Thoracic aorta (tissue), 2 donors: Measurements from ENCODE around the gene TMEM212. TPM values are rescaled to one million over a fixed set of nuclear protein-coding genes. Genes with fewer than 3 reads are reported as not detected.
A peak's percentile ranks its signal among the peaks of the same experiment; 100 is the strongest.

Source experiments
- ATAC-seq: fragments of 150-250 bp; one replicate; pipeline ENCODE4 v1.8.0; 2017; ENCODE audit warnings: low read depth; ENCODE audit not compliant: insufficient number of reproducible peaks, low FRiP score
- DNase-seq: peaks from one replicate; pipeline ENCODE4 v3.0.0-alpha.2; 2020; ENCODE audit warnings: low spot score
- H3K27ac ChIP-seq, 2 donors: fragments of 200-600 bp; sonication (generic); 1 replicate in 1 of 2; 2 replicates in 1 of 2; pipeline ENCODE4 v1.5.1; 2016; ENCODE audit warnings: mild to moderate bottlenecking in 2 of 2, moderate library complexity in 2 of 2
- H3K27me3 ChIP-seq: fragments of 200-600 bp; sonication (generic); replicated peaks from 2 replicates; pipeline ENCODE4 v1.6.0; 2016; ENCODE audit warnings: mild to moderate bottlenecking; ENCODE audit not compliant: insufficient read depth
- H3K36me3 ChIP-seq: fragments of 200-600 bp; sonication (generic); one replicate; pipeline ENCODE4 v1.5.1; 2016
- H3K4me1 ChIP-seq, 2 donors: fragments of 200-600 bp; sonication (generic); 1 replicate in 1 of 2; 2 replicates in 1 of 2; pipeline versions ENCODE4 v1.5.1 to v1.6.0; 2016; ENCODE audit warnings: low read depth in 2 of 2, mild to moderate bottlenecking in 1 of 2; ENCODE audit not compliant: control insufficient read depth in 1 of 2
- H3K4me3 ChIP-seq: fragments of 200-600 bp; sonication (generic); 2 replicates; pipeline ENCODE4 v1.5.1; 2016; ENCODE audit warnings: mild to moderate bottlenecking
- H3K9me3 ChIP-seq: fragments of 200-600 bp; sonication (generic); 2 replicates; pipeline ENCODE4 v1.5.1; 2016
- CTCF ChIP-seq: fragments of 200-600 bp; sonication (generic); IDR thresholded peaks from one replicate; pipeline ENCODE4 v1.5.1; 2019; ENCODE audit warnings: antibody characterized with exemption
- total RNA-seq, 2 donors: library from RNA; depleted of rRNA; stranded (reverse); fragments of >200 nt; gene quantifications; one replicate each; pipeline versions ENCODE4 v1.1.0 to v1.2.3, GENCODE V29; 2016

TMEM212 gene
- total RNA-seq, 2 donors from 2014 or later = not detected

- ATAC-seq = no peak
- no peak for TF ChIP-seq CTCF
Observed at GRCh38 chr3:171810629-171811294, 32.4 kb upstream of the TMEM212 start.

GRCh38 chr3:171811295-171811912 lies 31.7 kb upstream of the TMEM212 start:
- Histone ChIP-seq H3K4me1 (peaks cover 7 to 22% of the 10 kb centered on the region in 2 donors), H3K27ac (peak overlapping the region; percentile 65 to 84), H3K9me3 (no peaks in the 10 kb centered on the region), H3K27me3 (no peaks in the 10 kb centered on the region), H3K4me3 (peak overlapping the region; percentile 73), H3K36me3 (no peaks in the 10 kb centered on the region)
- no peak for TF ChIP-seq CTCF
- ATAC-seq (peak; percentile 55), DNase-seq (no peak)

More at GRCh38 chr3:171810629-171811294, 32.4 kb upstream of the TMEM212 start:
- Histone ChIP-seq H3K36me3 (no peaks in the 10 kb centered on the region), H3K27ac (peak overlapping the region; percentile 65 to 84), H3K27me3 (no peaks in the 10 kb centered on the region), H3K9me3 (no peaks in the 10 kb centered on the region), H3K4me1 (peaks cover 7 to 22% of the 10 kb centered on the region in 2 donors), H3K4me3 (peak overlapping the region; percentile 73)
- DNase-seq = no peak

GRCh38 chr3:171811913-171812335 lies 31.2 kb upstream of the TMEM212 start:
- Histone ChIP-seq H3K4me3 (no peak overlapping the region), H3K4me1 (peaks cover 7 to 22% of the 10 kb centered on the region in 2 donors), H3K36me3 (no peaks in the 10 kb centered on the region), H3K27me3 (no peaks in the 10 kb centered on the region), H3K9me3 (no peaks in the 10 kb centered on the region), H3K27ac (peak overlapping the region; percentile 36 to 84)
- DNase-seq (no peak), ATAC-seq (no peak)
- TF ChIP-seq CTCF = no peak

GRCh38 chr3:171812811-171813210 lies 30.3 kb upstream of the TMEM212 start:
- no peak for TF ChIP-seq CTCF
- no peak for ATAC-seq
- Histone ChIP-seq H3K36me3 (no peaks in the 10 kb centered on the region), H3K4me1 (peaks cover 7 to 22% of the 10 kb centered on the region in 2 donors), H3K9me3 (no peaks in the 10 kb centered on the region), H3K4me3 (no peak overlapping the region), H3K27me3 (no peaks in the 10 kb centered on the region), H3K27ac (no peak overlapping the region)
- DNase-seq = no peak

- TF ChIP-seq CTCF = no peak
- Histone ChIP-seq H3K4me1 (peaks cover 7 to 22% of the 10 kb centered on the region in 2 donors), H3K27me3 (no peaks in the 10 kb centered on the region), H3K27ac (no peak overlapping the region), H3K4me3 (no peak overlapping the region), H3K36me3 (no peaks in the 10 kb centered on the region), H3K9me3 (no peaks in the 10 kb centered on the region)
- DNase-seq (no peak), ATAC-seq (no peak)
Observed at GRCh38 chr3:171813278-171813896, 29.8 kb upstream of the TMEM212 start.
